NCI-H1417 (cell line): ENCODE data around the gene CACNG5.

Experiments used
- DNase-seq, 3 experiments: peaks; one replicate each; lab custom pipeline; 2025; lab: John Stamatoyannopoulos, UW

The CACNG5 gene

DNA sequence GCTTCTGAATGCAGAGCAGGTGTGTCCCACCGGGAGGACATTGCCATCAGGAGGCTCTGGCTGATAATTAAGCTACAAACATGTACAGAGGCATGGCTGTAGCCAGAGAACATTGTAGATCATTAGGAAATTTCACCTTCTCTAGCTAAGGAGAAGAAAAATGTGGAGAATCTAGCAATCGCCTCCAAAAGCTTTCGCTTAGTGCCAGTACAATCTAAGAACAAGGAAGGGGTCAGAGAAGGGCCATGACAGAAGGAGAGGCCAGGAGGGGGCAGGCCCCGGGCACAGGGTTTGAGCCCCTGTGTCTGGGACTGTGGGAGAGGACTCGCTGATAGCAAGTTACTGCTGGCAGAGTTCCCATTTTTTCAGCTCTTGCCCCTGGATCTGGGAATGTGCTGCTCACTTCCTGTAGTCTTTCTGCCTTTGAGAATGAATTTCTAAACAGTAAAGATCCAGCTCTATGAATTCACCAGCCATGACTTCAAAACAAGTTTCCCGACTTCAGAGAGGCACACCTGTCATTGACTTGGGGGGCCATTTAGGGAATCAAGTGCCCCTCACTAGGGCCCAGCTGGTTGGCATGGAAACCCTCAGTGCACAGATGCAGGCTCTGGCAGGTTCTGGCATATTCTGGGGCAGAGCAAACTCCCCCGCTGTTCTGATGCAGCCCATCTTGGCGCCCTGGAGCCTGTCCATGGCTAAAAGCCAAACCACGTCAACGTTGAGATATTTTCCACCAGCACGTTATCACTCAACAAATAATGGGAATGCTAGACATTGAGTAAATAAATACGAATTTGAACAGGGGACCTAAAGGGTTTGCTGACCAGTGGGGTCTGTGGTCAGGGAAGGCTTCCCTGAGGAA is 70.1 kb downstream of the CACNG5 start:
- DNase-seq: peak in 2 of 3 experiments; percentile 20 to 64

DNA sequence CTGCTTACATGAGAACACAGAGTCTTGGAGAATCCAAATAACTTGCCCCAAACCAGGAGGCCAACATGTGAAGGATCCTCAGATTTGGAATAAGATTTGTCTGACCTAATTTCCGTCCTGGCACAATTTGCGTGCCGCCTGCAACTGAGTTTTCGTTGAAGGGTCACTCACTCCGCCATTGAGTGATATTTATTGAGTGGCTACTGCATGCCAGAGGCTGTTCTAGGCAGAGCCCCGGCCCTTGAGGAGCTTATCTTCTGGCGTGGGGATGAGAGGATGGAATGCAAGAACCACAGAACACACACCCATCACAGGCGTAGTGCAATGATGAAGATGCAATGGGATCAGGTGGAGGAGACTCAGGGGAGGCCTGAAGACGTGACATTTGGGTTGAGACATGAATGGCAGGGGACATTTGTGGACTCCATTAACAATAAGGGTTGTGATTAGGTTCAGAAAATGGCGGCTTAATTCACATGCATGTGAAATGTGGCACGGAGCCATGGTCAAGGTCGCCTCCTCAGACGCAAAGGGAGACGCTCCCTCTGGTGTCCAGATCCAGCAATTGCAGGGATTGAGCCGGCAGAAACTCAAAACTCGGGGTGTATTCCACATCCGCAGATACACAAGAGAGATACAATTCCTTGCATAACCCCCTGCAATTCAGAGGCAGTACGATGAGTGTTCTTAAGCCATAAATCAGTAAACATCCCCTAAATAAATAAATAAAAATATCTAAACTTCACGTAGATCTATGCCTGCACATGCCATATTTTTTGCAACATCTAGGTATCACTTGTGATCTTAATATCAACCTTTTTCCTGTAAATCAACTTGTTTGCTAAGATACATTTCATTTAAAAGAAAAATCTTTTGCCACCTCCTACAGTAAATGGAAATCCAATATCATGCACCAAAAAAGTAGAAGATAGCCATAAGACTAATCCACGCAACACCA is 71.7 kb downstream of the CACNG5 start:
- DNase-seq: peak; percentile 71 to 89 (median 81)

DNA sequence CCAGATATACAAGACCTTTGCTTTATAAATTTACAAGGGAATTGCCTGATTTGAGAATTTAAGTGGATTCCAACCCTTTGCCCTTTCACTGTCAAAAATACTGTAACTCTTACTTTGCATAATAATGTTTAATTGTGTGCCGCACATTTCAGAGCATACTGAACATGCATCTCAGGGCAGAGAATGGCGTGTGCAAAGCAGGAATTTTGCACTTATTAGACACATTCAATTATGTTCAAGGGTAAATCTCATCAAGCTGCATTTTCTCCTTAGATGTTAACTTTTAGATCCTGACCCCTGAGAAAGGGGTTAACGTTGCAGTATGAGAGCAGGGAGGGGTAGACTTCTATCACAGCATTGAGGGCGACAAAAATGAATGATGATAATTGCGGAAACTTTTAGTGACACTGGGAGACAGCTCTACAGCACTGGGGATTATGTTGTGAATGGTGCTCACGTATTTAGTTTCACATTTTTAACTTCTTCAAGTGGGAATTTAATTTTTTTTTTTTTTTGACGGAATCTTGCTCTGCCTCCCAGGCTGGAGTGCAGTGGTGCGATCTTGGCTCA is 75.0 kb downstream of the CACNG5 start:
- DNase-seq: no peak

DNA sequence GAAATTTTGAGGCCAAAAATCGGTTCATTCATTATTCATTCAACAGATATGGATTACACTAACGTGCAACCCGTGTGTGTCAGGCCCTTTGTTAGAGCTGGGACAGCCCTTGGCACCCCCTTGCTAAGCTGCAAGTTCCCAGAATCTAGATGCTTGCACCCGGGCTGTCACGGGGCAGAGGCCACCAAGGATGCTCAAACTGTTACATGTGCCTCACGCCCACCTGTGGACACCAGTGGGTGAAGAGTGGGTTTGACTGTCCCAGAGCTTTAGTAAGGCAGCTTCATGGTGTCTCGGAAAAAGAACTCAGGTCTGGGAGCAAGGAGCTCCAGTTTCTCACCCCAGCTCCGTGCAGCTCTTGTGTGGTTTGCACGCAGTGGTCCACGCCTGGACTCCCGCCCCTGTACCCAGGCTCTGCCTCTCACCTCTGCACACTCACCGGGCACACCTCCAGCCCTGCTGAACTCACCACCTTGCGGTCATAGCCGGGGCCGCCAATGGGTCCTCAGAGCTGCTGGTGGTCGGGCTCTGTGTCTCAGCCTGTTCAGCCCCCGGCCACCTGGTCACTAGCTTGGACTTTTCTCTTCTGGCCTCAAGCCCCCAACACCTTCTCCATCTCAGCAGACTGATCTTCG is 75.9 kb downstream of the CACNG5 start:
- DNase-seq: no peak

DNA sequence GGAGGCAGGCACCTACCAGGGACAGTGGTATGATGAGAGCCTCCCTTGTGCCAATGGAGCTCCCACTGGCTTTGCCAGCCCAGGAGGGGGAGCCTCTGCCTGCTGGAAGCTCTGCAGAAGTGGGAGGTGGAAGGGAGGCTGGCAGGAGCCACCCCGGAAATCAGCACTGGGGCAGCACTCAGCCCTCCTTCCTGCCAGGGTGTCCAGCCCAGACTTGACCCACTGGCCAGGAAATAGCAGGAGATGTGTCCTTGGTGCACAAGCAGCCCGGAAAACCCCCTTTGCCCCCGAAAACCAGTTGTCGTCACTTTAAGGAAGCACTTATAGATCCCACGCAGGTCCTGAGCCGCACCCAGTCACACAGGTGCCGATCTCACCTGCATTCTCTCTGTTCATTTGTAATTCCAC is 80.3 kb downstream of the CACNG5 start:
- DNase-seq: peak in 2 of 3 experiments; percentile 27 to 45

DNA sequence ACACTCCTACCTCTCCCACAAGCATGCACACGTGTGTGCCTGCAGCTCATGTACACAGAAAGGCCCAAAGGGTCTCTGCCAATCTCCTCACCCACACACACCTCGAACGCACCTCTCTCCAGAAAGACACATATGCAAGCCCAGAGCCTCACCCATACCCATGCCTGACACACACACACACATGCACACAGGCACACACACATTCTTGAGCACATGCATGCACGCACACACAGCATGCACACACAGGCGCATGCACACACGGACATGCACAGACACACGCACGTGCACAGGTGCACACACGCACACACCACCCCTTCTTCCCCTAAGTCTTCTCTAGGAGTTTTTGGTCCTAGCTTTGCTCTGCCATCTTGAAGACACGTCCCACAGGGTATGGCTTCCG is 80.9 kb downstream of the CACNG5 start:
- no peak for DNase-seq

DNA sequence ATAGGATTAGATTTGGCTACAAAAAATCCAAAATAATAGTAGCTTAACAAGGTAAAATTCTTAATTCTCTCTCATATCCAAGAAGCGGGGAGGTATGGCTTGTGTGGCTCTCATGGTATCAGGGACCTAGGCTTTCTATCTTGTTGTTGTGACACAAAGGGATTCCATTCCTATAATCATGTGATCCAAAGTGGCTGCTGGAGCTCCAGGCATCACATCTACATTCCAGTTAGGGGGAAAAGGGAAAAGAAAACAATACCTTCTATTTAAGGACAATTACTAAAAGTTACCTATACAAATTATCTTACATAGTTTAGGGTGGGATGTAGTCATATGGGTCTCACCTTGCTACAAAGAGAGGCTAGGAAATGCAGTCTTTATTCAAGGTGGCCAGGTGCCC is 82.0 kb downstream of the CACNG5 start:
- DNase-seq: no peak

DNA sequence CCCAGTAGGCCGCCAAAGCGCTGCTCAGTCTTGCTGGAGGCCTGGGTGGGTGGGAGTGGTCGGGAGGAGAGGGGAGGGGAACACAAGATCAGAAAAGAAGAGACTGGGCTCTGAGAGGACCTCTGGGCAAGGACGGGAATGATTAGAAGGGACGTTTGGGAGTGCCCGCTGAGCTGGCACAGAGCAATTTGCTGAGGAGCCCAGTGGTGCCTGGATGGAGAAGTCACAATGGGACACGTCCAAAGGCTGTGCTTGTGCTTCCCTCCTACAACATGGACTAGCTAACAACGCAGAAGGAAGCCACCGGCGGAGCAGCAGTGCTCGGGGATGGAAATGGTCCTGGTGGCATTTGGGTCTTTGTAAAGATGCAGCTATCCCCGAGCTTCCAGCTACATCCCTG is 84.0 kb downstream of the CACNG5 start:
- no peak for DNase-seq

DNA sequence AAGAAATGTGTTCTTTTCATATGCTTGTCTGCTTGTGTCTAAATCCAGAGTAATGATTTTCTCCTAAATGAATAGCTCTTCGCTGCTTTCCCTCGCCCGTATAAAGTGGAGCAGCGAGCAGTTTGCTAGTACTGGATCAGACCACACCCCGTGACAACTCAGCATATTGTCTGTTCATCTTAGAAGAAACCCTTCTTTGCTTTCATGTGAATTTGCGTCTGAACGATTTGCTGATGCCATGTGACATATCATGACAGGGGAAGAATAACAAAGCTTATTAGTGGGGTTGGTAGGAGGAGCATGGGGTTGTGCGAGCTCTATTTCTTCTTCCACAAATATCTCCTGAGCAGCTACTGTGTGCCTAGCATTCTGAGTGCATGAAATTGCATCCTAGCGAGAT is 85.5 kb downstream of the CACNG5 start:
- DNase-seq: no peak

DNA sequence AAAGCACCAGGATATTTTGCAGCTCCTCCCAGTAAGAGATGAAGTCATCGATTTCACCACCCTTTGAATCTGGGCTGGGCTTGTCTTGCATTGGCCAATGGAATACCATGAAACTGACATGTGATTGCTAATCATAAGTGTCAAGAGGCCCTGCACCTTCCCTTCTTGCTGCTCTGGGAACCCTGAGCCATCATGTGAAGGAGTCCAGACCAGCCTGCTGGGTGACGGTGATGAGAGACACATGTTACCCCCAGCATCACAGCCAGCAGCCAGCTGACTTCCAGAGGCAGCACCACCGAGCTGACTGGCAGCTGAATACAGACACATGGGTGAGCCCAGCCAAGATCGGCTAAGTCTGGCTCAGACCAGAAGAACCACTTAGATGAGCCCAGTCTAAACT is 86.0 kb downstream of the CACNG5 start:
- no peak for DNase-seq

DNA sequence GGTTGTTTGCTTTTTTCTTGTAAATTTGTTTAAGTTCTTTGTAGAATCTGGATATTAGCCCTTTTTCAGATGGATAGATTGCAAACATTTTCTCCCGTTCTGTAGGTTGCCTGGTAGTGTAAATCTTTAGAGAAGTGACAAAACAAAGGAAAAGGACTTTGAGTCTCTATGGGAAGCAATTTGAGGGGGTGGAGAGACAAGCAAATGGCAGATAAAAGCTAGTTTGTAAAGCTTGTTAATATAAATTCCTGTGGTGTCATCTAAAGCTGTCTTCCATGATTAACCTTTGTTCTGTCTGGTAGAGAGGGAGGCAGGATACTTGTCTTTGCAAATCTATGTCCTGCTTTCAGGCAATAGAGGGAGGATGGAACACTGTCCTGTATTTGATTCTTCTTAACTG is 89.0 kb downstream of the CACNG5 start:
- no peak for DNase-seq

DNA sequence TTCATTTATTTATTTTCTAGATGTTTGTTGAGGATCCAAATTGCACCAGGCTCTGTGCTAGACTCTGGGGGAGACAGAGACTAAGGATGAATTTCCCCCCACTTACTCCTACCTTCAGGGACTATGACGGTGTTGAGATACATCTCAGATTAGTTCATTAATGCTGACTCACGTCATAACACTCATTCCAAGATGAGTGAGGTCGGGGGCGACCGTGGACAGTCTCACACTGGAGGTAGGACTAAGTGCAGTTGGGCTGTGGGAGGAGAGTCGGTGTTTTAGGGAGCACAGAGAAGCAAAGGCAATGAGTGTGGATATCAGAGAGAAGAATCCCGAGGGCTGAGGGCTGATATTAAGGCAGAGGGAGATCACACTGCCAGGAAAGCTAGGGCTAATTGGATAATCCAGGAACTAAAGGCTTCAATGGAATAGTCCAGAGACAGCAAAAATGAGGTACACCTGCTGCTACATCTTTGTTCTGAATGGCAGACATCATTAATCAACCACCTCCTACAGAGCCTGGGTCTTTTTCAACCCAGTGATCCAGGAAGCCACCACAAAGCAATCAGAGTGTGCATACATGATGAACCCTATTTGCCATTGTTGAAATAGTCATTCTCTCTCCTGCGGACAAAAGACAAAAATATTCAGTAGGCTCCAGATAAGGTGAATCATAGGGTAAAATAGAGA is 91.0 kb downstream of the CACNG5 start:
- peak in 2 of 3 experiments; percentile 9 to 60 for DNase-seq

DNA sequence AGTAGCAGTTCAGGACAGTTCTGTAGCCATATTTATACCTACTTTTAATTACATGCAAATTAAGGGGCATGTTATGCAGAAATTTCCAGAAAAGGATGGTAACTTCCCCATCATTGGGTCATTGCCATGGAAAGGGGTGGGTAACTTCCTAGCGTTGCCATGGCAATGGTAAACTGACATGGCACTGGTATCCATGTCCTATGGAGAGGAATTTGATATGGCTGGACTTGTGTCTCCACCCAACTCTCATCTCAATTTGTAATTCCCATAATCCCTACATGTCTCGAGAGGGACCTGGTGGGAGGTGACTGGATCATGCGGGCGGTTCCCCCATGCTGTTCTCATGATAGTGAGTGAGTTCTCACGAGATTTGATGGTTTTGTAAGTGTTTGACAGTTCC is 94.0 kb downstream of the CACNG5 start:
- DNase-seq: no peak

DNA sequence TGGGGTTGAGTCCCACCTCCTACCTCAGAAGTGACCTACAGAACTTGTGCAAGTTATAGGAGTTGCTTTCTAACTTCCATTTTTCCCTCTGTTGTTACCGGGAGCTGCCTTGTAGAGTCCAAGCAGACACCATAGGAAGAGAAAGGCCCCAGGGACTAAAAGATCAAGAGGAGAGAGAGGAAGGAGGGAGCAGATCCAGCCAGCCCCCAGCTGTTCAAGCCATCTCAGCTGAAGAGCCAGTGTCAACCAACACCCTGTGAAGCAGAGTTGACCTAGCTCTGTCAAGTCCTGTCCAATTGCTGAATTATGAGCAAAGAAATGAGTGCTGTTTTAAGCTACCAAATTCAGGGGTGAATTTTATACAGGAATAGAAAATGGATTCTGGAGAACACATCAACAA is 94.7 kb downstream of the CACNG5 start:
- DNase-seq: no peak

DNA sequence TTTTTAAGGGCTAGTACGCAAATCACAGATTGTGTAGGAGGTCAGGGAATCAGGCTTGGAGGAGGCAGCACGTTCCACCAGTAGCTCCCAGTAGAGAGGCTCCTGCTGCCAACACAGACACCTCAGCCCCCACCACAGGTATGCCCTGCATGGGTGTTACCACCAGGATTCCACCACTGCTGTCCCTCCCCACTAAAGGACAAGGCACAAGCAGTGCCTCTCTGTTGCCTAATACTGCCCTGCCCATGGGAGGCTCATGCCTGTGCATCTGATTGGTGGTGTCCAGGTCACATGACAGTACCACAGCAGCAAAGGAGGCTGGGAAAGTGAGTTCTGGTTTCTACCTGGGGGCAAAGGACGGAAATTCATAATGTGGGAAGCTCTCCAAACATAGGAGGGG is 96.0 kb downstream of the CACNG5 start:
- no peak for DNase-seq

DNA sequence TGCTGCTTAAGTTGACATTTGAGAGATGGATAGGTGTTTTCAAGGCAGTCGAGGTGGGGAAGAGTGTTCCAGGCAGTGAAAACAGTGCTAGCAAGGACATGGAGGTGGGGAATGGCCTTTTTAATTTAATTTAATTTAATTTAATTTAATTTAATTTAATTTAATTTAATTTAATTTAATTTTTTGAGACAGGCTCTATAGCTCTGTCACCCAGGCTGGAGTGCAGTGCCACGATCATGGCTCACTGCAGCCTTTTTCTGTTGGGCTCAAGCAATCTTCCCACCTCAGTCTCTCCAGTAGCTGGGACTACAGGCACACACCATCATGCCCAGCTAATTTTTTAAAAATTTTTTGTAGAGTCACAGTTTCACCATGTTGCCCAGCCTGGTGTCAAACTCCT is 97.4 kb downstream of the CACNG5 start:
- no peak for DNase-seq

DNA sequence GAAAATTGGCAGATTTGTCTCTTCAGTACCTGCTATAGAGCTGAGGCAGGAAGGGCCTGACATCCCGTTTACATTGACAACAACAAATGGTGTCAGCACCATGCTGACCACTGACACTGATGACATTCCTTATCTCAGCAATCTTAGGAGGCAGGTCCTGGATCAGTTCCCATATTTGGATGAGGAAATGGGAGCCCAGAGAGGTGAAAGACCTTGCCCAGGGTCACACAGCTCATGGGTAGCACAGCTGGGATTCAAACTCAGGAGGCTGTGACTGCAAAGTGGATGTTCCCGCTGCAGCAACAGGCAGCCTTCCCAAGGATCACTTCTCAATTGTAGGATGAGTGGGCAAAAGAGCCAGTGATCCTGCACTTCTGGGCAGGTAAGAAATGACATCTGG is 99.1 kb downstream of the CACNG5 start:
- no peak for DNase-seq
